IMR-90 (cell line): ENCODE measurements around the gene CLCN6. TPM values are rescaled to one million over a fixed set of nuclear protein-coding genes. Genes with fewer than 3 reads are reported as not detected.

Source experiments
- ATAC-seq: fragments of 200-7000 bp; cut with Tn5 transposase; 2 replicates; pipeline ENCODE4 v1.9.1; 2020; ENCODE audit warnings: low read depth, mild to moderate bottlenecking, moderate library complexity
- BruUV-seq: library from RNA; stranded (reverse); fragments of 400-500 nt; replicated peaks from 2 replicates; lab custom pipeline; 2021; lab: Mats Ljungman, UMichigan
- CTCF ChIA-PET: fragments of 300-600 bp; formaldehyde crosslinking; extraction: SDS; loops from one replicate; lab custom pipeline; 2021; ENCODE audit warnings: antibody characterized with exemption; lab: Yijun Ruan, JAX
- POLR2A ChIA-PET: fragments of 300-600 bp; sonication (Branson Sonifier 250); formaldehyde crosslinking; loops from one replicate; lab custom pipeline; 2022; ENCODE audit warnings: antibody characterized with exemption; ENCODE audit not compliant: unreplicated experiment; lab: Charles Lee
- DNase-seq: peaks from one replicate; pipeline ENCODE4 v3.0.0; 2013
- H2AFZ ChIP-seq: replicated peaks from 2 replicates; pipeline ENCODE3; 2013; ENCODE audit warnings: low read length, mild to moderate bottlenecking; ENCODE audit not compliant: poor library complexity
- H2AK5ac ChIP-seq: 2 replicates; pipeline ENCODE4 v1.6.1; 2013; ENCODE audit warnings: low read depth, low read length, inconsistent platforms
- H2AK9ac ChIP-seq: replicated peaks from 2 replicates; pipeline ENCODE3; 2013; ENCODE audit warnings: mild to moderate bottlenecking, low read depth, low read length, moderate library complexity; ENCODE audit not compliant: poor library complexity
- H2BK120ac ChIP-seq: 2 replicates; pipeline ENCODE4 v1.6.1; 2013; ENCODE audit warnings: low read depth, low read length, inconsistent platforms
- H2BK15ac ChIP-seq: 3 replicates; pipeline ENCODE4 v1.6.1; 2013; ENCODE audit warnings: low read depth, low read length, inconsistent platforms
- H2BK20ac ChIP-seq: 2 replicates; pipeline ENCODE4 v1.6.1; 2013; ENCODE audit warnings: low read depth, mild to moderate bottlenecking, inconsistent platforms, low read length, moderate library complexity
- H2BK5ac ChIP-seq: 2 replicates; pipeline ENCODE4 v1.6.1; 2013; ENCODE audit warnings: mild to moderate bottlenecking, low read depth, low read length, inconsistent platforms; ENCODE audit not compliant: poor library complexity, severe bottlenecking
- H3K14ac ChIP-seq: replicated peaks from 2 replicates; pipeline ENCODE4 v1.6.1; 2013; ENCODE audit warnings: low read depth, low read length, inconsistent platforms
- H3K18ac ChIP-seq: 2 replicates; pipeline ENCODE4 v1.6.1; 2013; ENCODE audit warnings: low read depth, low read length, control low read depth
- H3K23ac ChIP-seq: 2 replicates; pipeline ENCODE4 v1.6.1; 2013; ENCODE audit warnings: low read depth, low read length, inconsistent platforms
- H3K27ac ChIP-seq: 2 replicates; pipeline ENCODE4 v1.5.1; 2013; ENCODE audit warnings: mild to moderate bottlenecking, control low read depth, low read length; ENCODE audit not compliant: insufficient read depth
- H3K27me3 ChIP-seq: 2 replicates; pipeline ENCODE4 v1.6.1; 2013; ENCODE audit warnings: low read length; ENCODE audit not compliant: control insufficient read depth, insufficient read depth
- H3K36me3 ChIP-seq: 2 replicates; pipeline ENCODE4 v1.6.1; 2013; ENCODE audit warnings: low read length, mixed read lengths; ENCODE audit not compliant: control insufficient read depth, insufficient read depth
- H3K4ac ChIP-seq: 2 replicates; pipeline ENCODE4 v1.6.1; 2013; ENCODE audit warnings: low read depth, low read length, inconsistent platforms
- H3K4me1 ChIP-seq: 2 replicates; pipeline ENCODE4 v1.6.1; 2013; ENCODE audit warnings: low read length, mixed read lengths; ENCODE audit not compliant: control insufficient read depth, insufficient read depth
- H3K4me2 ChIP-seq: 2 replicates; pipeline ENCODE4 v1.6.1; 2013; ENCODE audit warnings: low read depth, mild to moderate bottlenecking, control low read depth, low read length, moderate library complexity
- H3K4me3 ChIP-seq: 2 replicates; pipeline ENCODE4 v1.5.1; 2013; ENCODE audit warnings: low read depth, mild to moderate bottlenecking, control low read depth, low read length, moderate library complexity; ENCODE audit not compliant: insufficient read depth
- H3K56ac ChIP-seq: 2 replicates; pipeline ENCODE4 v1.6.1; 2013; ENCODE audit warnings: low read length, inconsistent platforms; ENCODE audit not compliant: insufficient read depth; ENCODE audit errors: extremely low read depth
- H3K79me1 ChIP-seq, 2 experiments: 2 replicates each; pipeline ENCODE4 v1.6.1; 2013; ENCODE audit warnings: low read length in 2 of 2, inconsistent platforms in 1 of 2, low read depth in 1 of 2
- H3K9ac ChIP-seq: 2 replicates; pipeline ENCODE4 v1.6.1; 2013; ENCODE audit warnings: low read depth, low read length, control low read depth
- H3K9me1 ChIP-seq: 2 replicates; pipeline ENCODE4 v1.6.1; 2013; ENCODE audit warnings: low read length, inconsistent platforms; ENCODE audit not compliant: insufficient read depth
- H3K9me3 ChIP-seq: 2 replicates; pipeline ENCODE4 v1.6.1; 2013; ENCODE audit warnings: low read length; ENCODE audit not compliant: control insufficient read depth, insufficient read depth
- H4K20me1 ChIP-seq: 2 replicates; pipeline ENCODE4 v1.6.1; 2013; ENCODE audit warnings: low read length, inconsistent platforms; ENCODE audit not compliant: insufficient read depth
- H4K5ac ChIP-seq: 2 replicates; pipeline ENCODE4 v1.6.1; 2013; ENCODE audit warnings: mild to moderate bottlenecking, low read depth, low read length, control low read depth
- H4K8ac ChIP-seq, 2 experiments: 2 replicates each; pipeline ENCODE4 v1.6.1; 2013; ENCODE audit warnings: low read depth in 2 of 2, low read length in 2 of 2, control low read depth in 1 of 2, inconsistent platforms in 1 of 2
- H4K91ac ChIP-seq: 2 replicates; pipeline ENCODE4 v1.6.1; 2013; ENCODE audit warnings: low read depth, low read length, inconsistent platforms; ENCODE audit not compliant: insufficient read depth
- CEBPB ChIP-seq: IDR thresholded peaks from 2 replicates; pipeline ENCODE4 v1.6.1; 2012; ENCODE audit warnings: low read depth, low read length, improper control_type of control experiment
- MAZ ChIP-seq: IDR thresholded peaks from 2 replicates; pipeline ENCODE4 v1.6.1; 2012; ENCODE audit warnings: low read depth, mild to moderate bottlenecking, low read length, improper control_type of control experiment, moderate library complexity, borderline replicate concordance
- MXI1 ChIP-seq: IDR thresholded peaks from 2 replicates; pipeline ENCODE4 v1.6.1; 2012; ENCODE audit warnings: low read depth, mild to moderate bottlenecking, low read length, moderate library complexity, borderline replicate concordance
- POLR2A ChIP-seq: IDR thresholded peaks from 2 replicates; pipeline ENCODE4 v1.6.1; 2012; ENCODE audit warnings: mild to moderate bottlenecking, low read depth, low read length
- RAD21 ChIP-seq: IDR thresholded peaks from 2 replicates; pipeline ENCODE4 v1.6.1; 2012; ENCODE audit warnings: low read length, improper control_type of control experiment
- WGBS, 2 experiments: methylation state at CpG; one replicate each; pipeline versions ENCODE4 v1.1.5 to v1.1.7; 2013; ENCODE audit warnings: missing lambda C conversion rate in 2 of 2; ENCODE audit not compliant: insufficient read length in 1 of 2; ENCODE audit errors: extremely low coverage in 2 of 2; 5-methylcytosine and 5-hydroxymethylcytosine counted together
- dilution Hi-C: fragments of 300-500 bp; cut with HindIII; formaldehyde crosslinking; loops from one replicate; pipeline ENCODE4 v1.14.3; 2018; ENCODE audit warnings: low sequenced_read_pairs; ENCODE audit not compliant: unreplicated experiment
- in situ Hi-C: fragments of 300-500 bp; cut with MboI; formaldehyde crosslinking; loops from 3 replicates; pipeline ENCODE4 v1.14.3; 2019; ENCODE audit warnings: low sequenced_read_pairs, inconsistent platforms, mixed read lengths
- intact Hi-C: fragments of 100-400 bp; cut with micrococcal nuclease; formaldehyde crosslinking; loops from 2 replicates; pipeline ENCODE4 v1.10.0; 2022
- polyA plus RNA-seq, 3 experiments: library from polyadenylated mRNA; depleted of rRNA; stranded (reverse); fragments of >200 nt; gene quantifications; 2 replicates each; pipeline ENCODE4 v1.2.3, GENCODE V29; 2012; ENCODE audit warnings: low replicate concordance in 1 of 3
- total RNA-seq: library from RNA; depleted of rRNA; stranded (reverse); fragments of >200 nt; gene quantifications from 2 replicates; pipeline ENCODE4 v1.2.3, GENCODE V29; 2012
- TF ChIP-seq, protein P1 (sequence below): conservative IDR thresholded peaks from 2 replicates; pipeline ENCODE4 v1.5.1; 2012; ENCODE audit warnings: mild to moderate bottlenecking, low read depth, low read length, improper control_type of control experiment

CLCN6 gene
- total and polyA plus RNA-seq, 2 of the 4 experiments (the other 2 are of a cell fraction) = 4.1 to 10.6 TPM

DNA sequence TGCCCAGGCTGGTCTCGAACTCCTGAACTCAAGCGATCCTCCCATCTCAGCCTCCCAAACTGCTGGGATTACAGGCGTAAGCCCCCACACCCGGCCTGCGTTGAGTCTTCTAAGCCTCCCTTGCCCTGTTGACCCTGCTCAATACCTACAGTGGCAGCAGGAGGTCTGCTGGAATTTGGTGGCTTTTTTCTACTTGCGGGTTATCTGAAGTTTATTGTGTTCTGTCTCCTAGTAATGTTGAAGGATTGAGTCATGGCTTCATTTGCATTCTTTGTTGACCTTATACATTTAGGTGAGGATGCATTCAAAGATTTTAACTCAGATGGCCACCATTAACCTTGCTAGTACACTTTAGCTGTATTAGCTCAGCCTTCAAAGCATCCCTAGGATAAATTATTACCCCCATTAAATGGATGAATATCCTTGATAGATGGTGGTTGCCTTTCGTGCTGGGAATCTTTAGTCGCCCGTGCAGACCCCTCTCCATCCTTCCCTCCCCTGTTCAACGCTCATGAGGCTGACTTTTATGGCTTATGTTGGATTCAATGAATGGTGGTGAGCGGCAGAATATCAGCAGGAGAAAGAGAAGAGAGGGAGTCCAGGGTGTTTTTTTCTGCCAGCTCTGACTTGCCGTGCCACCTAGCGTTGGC, 62.5 kb downstream of the CLCN6 start:
- ATAC-seq (no peak), DNase-seq (no peak)
- Histone ChIP-seq H3K56ac (no peak overlapping the region), H3K36me3 (no peaks in the 10 kb centered on the region), H3K9me3 (no peaks in the 10 kb centered on the region), H2AK5ac (no peak overlapping the region), H3K14ac (no peak overlapping the region), H4K8ac (no peak overlapping the region), H3K4me1 (no peaks in the 10 kb centered on the region), H3K79me1 (no peaks in the 10 kb centered on the region), H4K20me1 (no peaks in the 10 kb centered on the region), H4K91ac (no peak overlapping the region), H3K23ac (no peak overlapping the region), H3K4me3 (no peak overlapping the region), H2BK20ac (no peak overlapping the region), H3K27me3 (peaks cover 32% of the 10 kb centered on the region), H2AFZ (no peak overlapping the region), H4K5ac (no peak overlapping the region), H3K4ac (no peak overlapping the region), H3K27ac (no peak overlapping the region), H2BK120ac (no peak overlapping the region), H2BK5ac (no peak overlapping the region), H3K9ac (no peak overlapping the region), H3K9me1 (no peaks in the 10 kb centered on the region), H3K4me2 (no peak overlapping the region), H2BK15ac (no peak overlapping the region), H3K18ac (no peak overlapping the region), H2AK9ac (no peak overlapping the region)
- no peak for TF ChIP-seq RAD21
- TF ChIP-seq MXI1 = no peak
- TF ChIP-seq, protein P1, sequence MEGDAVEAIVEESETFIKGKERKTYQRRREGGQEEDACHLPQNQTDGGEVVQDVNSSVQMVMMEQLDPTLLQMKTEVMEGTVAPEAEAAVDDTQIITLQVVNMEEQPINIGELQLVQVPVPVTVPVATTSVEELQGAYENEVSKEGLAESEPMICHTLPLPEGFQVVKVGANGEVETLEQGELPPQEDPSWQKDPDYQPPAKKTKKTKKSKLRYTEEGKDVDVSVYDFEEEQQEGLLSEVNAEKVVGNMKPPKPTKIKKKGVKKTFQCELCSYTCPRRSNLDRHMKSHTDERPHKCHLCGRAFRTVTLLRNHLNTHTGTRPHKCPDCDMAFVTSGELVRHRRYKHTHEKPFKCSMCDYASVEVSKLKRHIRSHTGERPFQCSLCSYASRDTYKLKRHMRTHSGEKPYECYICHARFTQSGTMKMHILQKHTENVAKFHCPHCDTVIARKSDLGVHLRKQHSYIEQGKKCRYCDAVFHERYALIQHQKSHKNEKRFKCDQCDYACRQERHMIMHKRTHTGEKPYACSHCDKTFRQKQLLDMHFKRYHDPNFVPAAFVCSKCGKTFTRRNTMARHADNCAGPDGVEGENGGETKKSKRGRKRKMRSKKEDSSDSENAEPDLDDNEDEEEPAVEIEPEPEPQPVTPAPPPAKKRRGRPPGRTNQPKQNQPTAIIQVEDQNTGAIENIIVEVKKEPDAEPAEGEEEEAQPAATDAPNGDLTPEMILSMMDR = no peak
- no peak for TF ChIP-seq CEBPB
- no peak for TF ChIP-seq MAZ
- TF ChIP-seq POLR2A = no peak
- ChIA-PET POLR2A (interaction anchor here (1.2 kb wide), 1 partner anchor 40 kb away, joined by 3 read pairs; no protein-coding TSS in a partner anchor), CTCF (interaction anchor here (0.6 kb wide), 1 partner anchor 65 kb away, joined by 4 read pairs; no protein-coding TSS in a partner anchor)
- intact Hi-C loops = no loop called here
- BruUV-seq = no TSS peak
- in situ Hi-C loops = no loop called here
- no CpG with 5 or more reads among the region's 13 CpGs for WGBS, 2 experiments
- dilution Hi-C loops = no loop called here
